ENCODE measurements around the gene GYS2. TPM values are rescaled to one million over a fixed set of nuclear protein-coding genes. Genes with fewer than 3 reads are reported as not detected.
A peak's percentile ranks its signal among the peaks of the same experiment; 100 is the strongest.

GYS2 gene
- total RNA-seq, 6 experiments from 2014 or later = not detected

- TF ChIP-seq CTCF (IDR thresholded peaks at IDR 0.05) = no peak
- peaks cover 23% of the 10 kb centered on the region for H3K36me3 Mint-ChIP-seq (ENCODE audit: low read depth)
- peaks cover 35% of the 10 kb centered on the region for H3K4me1 Mint-ChIP-seq (ENCODE audit: low read depth)
- H3K9me3 Mint-ChIP-seq = no peaks in the 10 kb centered on the region
- H3K4me3 Mint-ChIP-seq = no peak overlapping the region
- no peaks in the 10 kb centered on the region for H3K27me3 Mint-ChIP-seq (ENCODE audit: insufficient read depth)
- no peak overlapping the region for H3K27ac Mint-ChIP-seq
- DNase-seq = peak; percentile 23
Observed at GRCh38 chr12:21502164-21502496, 102.5 kb downstream of the GYS2 start.

- H3K27ac Mint-ChIP-seq = no peak within 1 kb of the TSS
- H3K9me3 Mint-ChIP-seq = no peaks in the 10 kb centered on the region
- no peaks in the 10 kb centered on the region for H3K27me3 Mint-ChIP-seq (ENCODE audit: insufficient read depth)
- no peak for TF ChIP-seq CTCF (IDR thresholded peaks at IDR 0.05)
- H3K4me1 Mint-ChIP-seq (ENCODE audit: low read depth) = peaks cover 35% of the 10 kb centered on the region
- peaks cover 29% of the 10 kb centered on the region for H3K36me3 Mint-ChIP-seq (ENCODE audit: low read depth)
- H3K4me3 Mint-ChIP-seq = no peak within 1 kb of the TSS
- peak; percentile 98 for DNase-seq
Observed at GRCh38 chr12:21501258-21502163, 103.1 kb downstream of the GYS2 start, which contains the start of the genes GOLT1B and RECQL. Gene GOLT1B, plus strand, starts transcription at chr12:21501789. Its CDS starts 135 bp downstream, at chr12:21501924. Gene RECQL, minus strand, starts transcription at chr12:21501635. Its CDS starts 2,065 bp downstream, at chr12:21499570.

- no peak for TF ChIP-seq CTCF (IDR thresholded peaks at IDR 0.05)
- Mint-ChIP-seq H3K27ac (no peak overlapping the region), H3K27me3 (ENCODE audit: insufficient read depth) (no peaks in the 10 kb centered on the region), H3K4me1 (ENCODE audit: low read depth) (peaks cover 30% of the 10 kb centered on the region), H3K36me3 (ENCODE audit: low read depth) (peaks cover 32% of the 10 kb centered on the region), H3K9me3 (no peaks in the 10 kb centered on the region), H3K4me3 (no peak overlapping the region)
- DNase-seq = no peak
Observed at GRCh38 chr12:21500786-21501257, 103.8 kb downstream of the GYS2 start.

- no peak for DNase-seq
Observed at GRCh38 chr12:21499765-21500164, 104.9 kb downstream of the GYS2 start.

More at GRCh38 chr12:21499765-21500164, 104.9 kb downstream of the GYS2 start:
- no peak for TF ChIP-seq CTCF (IDR thresholded peaks at IDR 0.05)
- Mint-ChIP-seq H3K9me3 (no peaks in the 10 kb centered on the region), H3K4me3 (no peak overlapping the region), H3K36me3 (ENCODE audit: low read depth) (peaks cover 38% of the 10 kb centered on the region), H3K4me1 (ENCODE audit: low read depth) (peaks cover 22% of the 10 kb centered on the region), H3K27ac (no peak overlapping the region), H3K27me3 (ENCODE audit: insufficient read depth) (no peaks in the 10 kb centered on the region)

Other genes starting within 250 kb of the GYS2 start
- gene IAPP, start 231.9 kb downstream of the GYS2 start, total RNA-seq (2021; fragmentation: NEBNext Ultra II Directional; extraction: Animal tissue kit (Norgen Biotek cat#: 25700)) = not detected
- gene PYROXD1, start 167.2 kb downstream of the GYS2 start, total RNA-seq (2021; fragmentation: NEBNext Ultra II Directional; extraction: Animal tissue kit (Norgen Biotek cat#: 25700)) = 10 to 100 TPM; 10.1 to 13.3 (median 10.5) TPM
- gene RECQL, start 103.2 kb downstream of the GYS2 start, total RNA-seq (2021; fragmentation: NEBNext Ultra II Directional; extraction: Animal tissue kit (Norgen Biotek cat#: 25700)) = 10 to 100 TPM; 34.9 to 43.6 (median 39.2) TPM
- gene GOLT1B, start 103.1 kb downstream of the GYS2 start, total RNA-seq (2021; fragmentation: NEBNext Ultra II Directional; extraction: Animal tissue kit (Norgen Biotek cat#: 25700)) = 100 to 1,000 TPM in 1 of 6 experiments, 10 to 100 TPM in 5; 78.8 to 115 (median 98.1) TPM
- not detected for gene SPX, start 78.6 kb downstream of the GYS2 start, total RNA-seq (2021; fragmentation: NEBNext Ultra II Directional; extraction: Animal tissue kit (Norgen Biotek cat#: 25700))
- gene LDHB, start 53.0 kb upstream of the GYS2 start, total RNA-seq (2021; fragmentation: NEBNext Ultra II Directional; extraction: Animal tissue kit (Norgen Biotek cat#: 25700)) = 100 to 1,000 TPM; 635 to 852 (median 715) TPM
- 1 to 10 TPM in 5 of 6 experiments, under 1 TPM in 1; 0.69 to 8.9 (median 8.0) TPM for gene KCNJ8, start 169.9 kb upstream of the GYS2 start, total RNA-seq (2021; fragmentation: NEBNext Ultra II Directional; extraction: Animal tissue kit (Norgen Biotek cat#: 25700))

All from HFFc6 (cell line).